Fibroblast of lung (primary cell): ENCODE data around the gene CAMKMT. TPM values are rescaled to one million over a fixed set of nuclear protein-coding genes. Genes with fewer than 3 reads are reported as not detected.

Experiments used
- DNase-seq, 2 donors: peaks; one replicate each; pipeline versions ENCODE4 v3.0.0 to v3.0.0-alpha.2; 2010; ENCODE audit warnings: low read depth in 2 of 2
- H2AFZ ChIP-seq: 2 replicates; pipeline ENCODE4 v1.5.1; 2012; ENCODE audit warnings: low read length, control low read depth, inconsistent platforms
- H3K27ac ChIP-seq: 2 replicates; pipeline ENCODE4 v1.5.1; 2011; ENCODE audit warnings: low read length, control low read depth; ENCODE audit not compliant: insufficient read depth
- H3K27me3 ChIP-seq: 2 replicates; pipeline ENCODE4 v1.5.1; 2011; ENCODE audit warnings: mild to moderate bottlenecking, low read length; ENCODE audit not compliant: control insufficient read depth, insufficient read depth
- H3K36me3 ChIP-seq: 2 replicates; pipeline ENCODE4 v1.5.1; 2011; ENCODE audit warnings: low read length; ENCODE audit not compliant: control insufficient read depth, insufficient read depth
- H3K4me1 ChIP-seq: 2 replicates; pipeline ENCODE4 v1.5.1; 2011; ENCODE audit warnings: low read length; ENCODE audit not compliant: control insufficient read depth, insufficient read depth; ENCODE audit errors: extremely low read depth
- H3K4me2 ChIP-seq: 2 replicates; pipeline ENCODE4 v1.5.1; 2011; ENCODE audit warnings: low read length, control low read depth; ENCODE audit not compliant: insufficient read depth; ENCODE audit errors: extremely low read depth
- H3K4me3 ChIP-seq, 4 experiments: fragments of 200-600 bp in 1 of 4; sonication (generic) in 1 of 4; replicated peaks in 1 of 4; 2 replicates each; pipeline ENCODE4 v1.5.1; 2011 to 2016; ENCODE audit warnings: low read length in 4 of 4, low read depth in 3 of 4, mild to moderate bottlenecking in 3 of 4, control low read depth in 2 of 4, inconsistent platforms in 1 of 4, mixed read lengths in 1 of 4; ENCODE audit not compliant: insufficient read depth in 1 of 4; ENCODE audit errors: control extremely low read depth in 1 of 4
- H3K79me2 ChIP-seq: 2 replicates; pipeline ENCODE4 v1.5.1; 2012; ENCODE audit warnings: mild to moderate bottlenecking, low read length, inconsistent platforms; ENCODE audit not compliant: control insufficient read depth, insufficient read depth
- H3K9ac ChIP-seq: 2 replicates; pipeline ENCODE4 v1.5.1; 2011; ENCODE audit warnings: mild to moderate bottlenecking, low read length, control low read depth; ENCODE audit not compliant: insufficient read depth
- H3K9me3 ChIP-seq: 2 replicates; pipeline ENCODE4 v1.5.1; 2012; ENCODE audit warnings: low read depth, low read length; ENCODE audit not compliant: control insufficient read depth, insufficient read depth
- H4K20me1 ChIP-seq: 2 replicates; pipeline ENCODE4 v1.5.1; 2011; ENCODE audit warnings: low read length; ENCODE audit not compliant: control insufficient read depth, insufficient read depth; ENCODE audit errors: extremely low read depth
- EZH2 ChIP-seq: IDR thresholded peaks from 2 replicates; pipeline ENCODE4 v1.5.1; 2012; ENCODE audit warnings: low read length, control low read depth, mild to moderate bottlenecking; ENCODE audit errors: missing control alignments
- polyA plus RNA-seq, 2 donors: library from polyadenylated mRNA; depleted of rRNA in 1 of 2; stranded (reverse) in 1 of 2; unstranded in 1 of 2; fragments of >200 nt; gene quantifications; 2 replicates each; pipeline ENCODE4 v1.2.1, GENCODE V29; 2011 to 2012; ENCODE audit warnings: missing spikeins in 1 of 2
- total RNA-seq: library from RNA; depleted of rRNA; stranded (reverse); fragments of >200 nt; gene quantifications from 2 replicates; pipeline ENCODE4 v1.2.1, GENCODE V29; 2014
- TF ChIP-seq, protein P1 (sequence below), 2 donors: IDR thresholded peaks in 1 of 2; conservative IDR thresholded peaks in 1 of 2; 1 replicate in 1 of 2; 2 replicates in 1 of 2; pipeline ENCODE4 v1.5.1; 2011 to 2012; ENCODE audit warnings: low read length in 2 of 2, control low read depth in 1 of 2, inconsistent platforms in 1 of 2, low read depth in 1 of 2, mild to moderate bottlenecking in 1 of 2

CAMKMT gene
- total and polyA plus RNA-seq, 2 donors (not counting 1 experiment from before 2014, with no cell fraction given) = 7.9 to 11.6 TPM

DNA sequence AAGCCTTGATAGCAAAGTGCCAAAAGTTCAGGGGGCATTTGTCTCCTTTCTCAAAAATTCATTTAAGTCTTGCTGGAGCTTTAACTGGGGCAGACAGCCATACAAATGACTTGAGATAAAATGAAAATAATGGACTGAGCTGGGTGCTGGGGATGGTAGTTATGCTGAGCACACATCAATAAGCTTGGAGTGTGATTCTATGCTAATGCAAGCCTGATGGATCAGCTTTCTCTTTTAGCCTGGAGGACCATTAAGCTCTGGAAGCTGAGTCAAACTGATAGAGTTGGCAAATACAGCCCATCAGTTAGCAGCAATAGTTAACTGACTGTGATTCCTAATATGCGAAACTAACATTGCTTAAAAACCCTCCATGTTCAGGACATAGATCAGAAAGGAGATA lies 98.0 kb downstream of the CAMKMT start:
- Histone ChIP-seq H3K4me3 (no peak overlapping the region), H3K36me3 (no peaks in the 10 kb centered on the region), H2AFZ (no peak overlapping the region)

DNA sequence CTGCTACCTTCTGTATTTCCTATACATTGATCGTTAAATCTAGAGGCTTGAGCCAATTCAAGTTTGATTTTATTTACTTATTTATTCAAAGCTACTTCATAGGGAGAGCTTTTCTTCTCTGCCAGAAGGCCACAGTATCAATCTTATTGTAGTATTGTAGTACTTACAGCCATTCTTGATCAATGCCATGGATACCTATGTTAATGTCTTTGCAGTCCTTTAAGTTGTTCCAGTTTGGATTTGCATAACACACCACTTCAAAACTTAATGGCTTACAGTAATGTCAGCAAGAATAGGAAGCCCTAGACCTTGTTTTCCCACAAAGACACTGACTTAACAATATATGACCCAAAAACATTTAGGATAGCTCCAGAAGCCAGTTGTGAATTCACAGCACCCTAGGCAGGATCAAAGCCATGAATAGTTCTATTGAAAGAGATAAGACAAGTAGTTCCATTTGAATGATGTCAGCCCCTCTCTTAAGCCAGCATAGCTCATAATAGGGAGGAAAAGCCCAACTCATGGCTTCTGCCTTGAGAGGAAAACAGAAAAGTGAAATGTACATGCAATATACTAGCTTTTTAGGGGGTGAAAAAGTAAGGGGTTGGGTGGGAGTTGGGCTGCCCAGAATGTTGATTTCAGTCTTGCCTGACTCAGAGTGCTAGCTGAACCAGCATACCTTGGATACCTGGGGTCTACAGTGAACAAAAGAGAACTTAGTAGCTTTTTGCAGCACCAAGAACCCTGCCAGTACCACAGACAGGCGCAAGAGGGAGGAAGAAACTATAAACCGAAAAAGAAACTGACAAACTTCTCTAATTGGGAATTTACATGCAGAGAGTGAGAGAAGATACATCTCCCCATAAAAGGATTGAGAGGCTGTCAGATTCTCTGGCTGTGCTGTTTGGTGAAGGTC lies 101.4 kb downstream of the CAMKMT start:
- DNase-seq = peak in 1 of 2 donors; percentile 5
- Histone ChIP-seq H3K27me3 (no peaks in the 10 kb centered on the region), H3K9me3 (no peaks in the 10 kb centered on the region)

More for the DNA sequence above, 98.0 kb downstream of the CAMKMT start:
- Histone ChIP-seq H4K20me1 (no peaks in the 10 kb centered on the region), H3K4me1 (no peaks in the 10 kb centered on the region), H3K9ac (no peak overlapping the region), H3K27ac (no peak overlapping the region), H3K9me3 (no peaks in the 10 kb centered on the region), H3K79me2 (no peaks in the 10 kb centered on the region), H3K4me2 (no peak overlapping the region), H3K27me3 (no peaks in the 10 kb centered on the region)
- DNase-seq = no peak
- TF ChIP-seq EZH2 = no peak
- TF ChIP-seq, protein P1, sequence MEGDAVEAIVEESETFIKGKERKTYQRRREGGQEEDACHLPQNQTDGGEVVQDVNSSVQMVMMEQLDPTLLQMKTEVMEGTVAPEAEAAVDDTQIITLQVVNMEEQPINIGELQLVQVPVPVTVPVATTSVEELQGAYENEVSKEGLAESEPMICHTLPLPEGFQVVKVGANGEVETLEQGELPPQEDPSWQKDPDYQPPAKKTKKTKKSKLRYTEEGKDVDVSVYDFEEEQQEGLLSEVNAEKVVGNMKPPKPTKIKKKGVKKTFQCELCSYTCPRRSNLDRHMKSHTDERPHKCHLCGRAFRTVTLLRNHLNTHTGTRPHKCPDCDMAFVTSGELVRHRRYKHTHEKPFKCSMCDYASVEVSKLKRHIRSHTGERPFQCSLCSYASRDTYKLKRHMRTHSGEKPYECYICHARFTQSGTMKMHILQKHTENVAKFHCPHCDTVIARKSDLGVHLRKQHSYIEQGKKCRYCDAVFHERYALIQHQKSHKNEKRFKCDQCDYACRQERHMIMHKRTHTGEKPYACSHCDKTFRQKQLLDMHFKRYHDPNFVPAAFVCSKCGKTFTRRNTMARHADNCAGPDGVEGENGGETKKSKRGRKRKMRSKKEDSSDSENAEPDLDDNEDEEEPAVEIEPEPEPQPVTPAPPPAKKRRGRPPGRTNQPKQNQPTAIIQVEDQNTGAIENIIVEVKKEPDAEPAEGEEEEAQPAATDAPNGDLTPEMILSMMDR (conservative IDR thresholded peaks at IDR 0.05 in 1 of 2, IDR thresholded peaks at IDR 0.05 in 1 of 2; ENCODE audit: low read depth in 1 of 2, low read length in 2 of 2) = no peak

DNA sequence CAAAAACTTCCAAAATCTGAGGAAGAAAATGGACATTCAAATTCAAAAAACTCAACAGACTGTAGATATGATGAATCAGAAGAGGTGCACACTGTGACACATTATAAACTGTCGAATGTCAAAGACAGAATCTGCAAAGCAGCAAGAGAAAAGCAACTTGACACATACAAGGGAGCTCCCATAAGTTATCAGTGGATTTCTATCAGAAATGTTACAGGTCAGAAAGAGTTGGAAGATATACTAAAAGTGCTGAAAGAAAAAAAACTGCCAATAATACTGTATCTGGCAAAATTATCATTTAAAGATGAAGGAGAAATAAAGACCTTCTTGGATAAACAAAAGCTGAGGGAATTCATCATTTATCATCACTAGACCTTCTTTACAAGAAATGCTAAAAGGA lies 102.7 kb downstream of the CAMKMT start:
- Histone ChIP-seq H3K36me3 (no peaks in the 10 kb centered on the region), H3K4me1 (no peaks in the 10 kb centered on the region), H2AFZ (no peak overlapping the region), H3K4me2 (no peak overlapping the region), H3K9me3 (no peaks in the 10 kb centered on the region), H4K20me1 (no peaks in the 10 kb centered on the region), H3K79me2 (no peaks in the 10 kb centered on the region), H3K4me3 (no peak overlapping the region), H3K27ac (no peak overlapping the region), H3K9ac (no peak overlapping the region), H3K27me3 (no peaks in the 10 kb centered on the region)
- TF ChIP-seq, protein P1 (conservative IDR thresholded peaks at IDR 0.05 in 1 of 2, IDR thresholded peaks at IDR 0.05 in 1 of 2; ENCODE audit: low read depth in 1 of 2, low read length in 2 of 2) = no peak
- TF ChIP-seq EZH2 = no peak
- DNase-seq = no peak

More for the DNA sequence above, 101.4 kb downstream of the CAMKMT start:
- no peaks in the 10 kb centered on the region for H3K79me2 ChIP-seq
- no peak overlapping the region for H2AFZ ChIP-seq
- H3K4me3 ChIP-seq = no peak overlapping the region
- H3K4me2 ChIP-seq = no peak overlapping the region
- no peak for TF ChIP-seq EZH2
- TF ChIP-seq, protein P1 (conservative IDR thresholded peaks at IDR 0.05 in 1 of 2, IDR thresholded peaks at IDR 0.05 in 1 of 2; ENCODE audit: low read depth in 1 of 2, low read length in 2 of 2) = no peak
- H3K27ac ChIP-seq = no peak overlapping the region
- no peaks in the 10 kb centered on the region for H4K20me1 ChIP-seq
- no peaks in the 10 kb centered on the region for H3K4me1 ChIP-seq
- no peaks in the 10 kb centered on the region for H3K36me3 ChIP-seq
- H3K9ac ChIP-seq = no peak overlapping the region
